Ishikawa (cell line): ENCODE data around the gene PSTPIP1.

Source experiments
- CEBPB ChIP-seq: IDR thresholded peaks from 2 replicates; pipeline ENCODE4 v1.6.1; 2012
- CREB1 ChIP-seq: IDR thresholded peaks from 2 replicates; pipeline ENCODE4 v1.6.1; 2012; ENCODE audit warnings: low read depth
- EGR1 ChIP-seq: IDR thresholded peaks from 2 replicates; pipeline ENCODE4 v1.6.1; 2012
- EP300 ChIP-seq: IDR thresholded peaks from 2 replicates; pipeline ENCODE4 v1.6.1; 2012; ENCODE audit warnings: borderline replicate concordance
- FOXM1 ChIP-seq: IDR thresholded peaks from 2 replicates; pipeline ENCODE4 v1.6.1; 2012; ENCODE audit warnings: low read depth, borderline replicate concordance
- MAX ChIP-seq: IDR thresholded peaks from 2 replicates; pipeline ENCODE4 v1.6.1; 2012
- NFIC ChIP-seq: IDR thresholded peaks from 2 replicates; pipeline ENCODE4 v1.6.1; 2012
- RAD21 ChIP-seq: IDR thresholded peaks from 2 replicates; pipeline ENCODE4 v1.6.1; 2012; ENCODE audit warnings: low read depth
- REST ChIP-seq: IDR thresholded peaks from 2 replicates; pipeline ENCODE4 v1.6.1; 2012; ENCODE audit warnings: low read depth, mild to moderate bottlenecking
- TAF1 ChIP-seq: IDR thresholded peaks from 2 replicates; pipeline ENCODE4 v1.6.1; 2012; ENCODE audit warnings: low read depth, mild to moderate bottlenecking
- TCF12 ChIP-seq: IDR thresholded peaks from 2 replicates; pipeline ENCODE4 v1.6.1; 2012; ENCODE audit warnings: low read depth
- TEAD4 ChIP-seq: IDR thresholded peaks from 2 replicates; pipeline ENCODE4 v1.6.1; 2012
- USF1 ChIP-seq: IDR thresholded peaks from 2 replicates; pipeline ENCODE4 v1.6.1; 2012
- YY1 ChIP-seq: IDR thresholded peaks from 2 replicates; pipeline ENCODE4 v1.6.1; 2012; ENCODE audit warnings: low read depth
- ZBTB7A ChIP-seq: IDR thresholded peaks from 2 replicates; pipeline ENCODE4 v1.6.1; 2012; ENCODE audit warnings: low read depth

PSTPIP1 gene

GRCh38 chr15:77038312-77039216, 43.6 kb downstream of the PSTPIP1 start:
- no peak for TF ChIP-seq FOXM1

GRCh38 chr15:77039217-77039533, 44.2 kb downstream of the PSTPIP1 start:
- no peak for TF ChIP-seq RAD21
- TF ChIP-seq REST, result no peak
- TF ChIP-seq FOXM1, result no peak
- no peak for TF ChIP-seq YY1
- TF ChIP-seq ZBTB7A, result no peak
- no peak for TF ChIP-seq TEAD4
- no peak for TF ChIP-seq CREB1
- TF ChIP-seq USF1, result no peak
- no peak for TF ChIP-seq CEBPB
- no peak for TF ChIP-seq TCF12
- TF ChIP-seq EP300, result no peak
- no peak for TF ChIP-seq EGR1
- no peak for TF ChIP-seq MAX
- no peak for TF ChIP-seq NFIC
- no peak for TF ChIP-seq TAF1

GRCh38 chr15:77039848-77040247, 44.9 kb downstream of the PSTPIP1 start:
- no peak for TF ChIP-seq ZBTB7A

GRCh38 chr15:77040673-77041072, 45.7 kb downstream of the PSTPIP1 start:
- no peak for TF ChIP-seq EGR1
- TF ChIP-seq YY1, result no peak
- no peak for TF ChIP-seq NFIC
- TF ChIP-seq CREB1, result no peak
- no peak for TF ChIP-seq USF1
- TF ChIP-seq REST, result no peak
- no peak for TF ChIP-seq TCF12
- TF ChIP-seq EP300, result no peak
- TF ChIP-seq TAF1, result no peak
- no peak for TF ChIP-seq TEAD4
- no peak for TF ChIP-seq CEBPB
- no peak for TF ChIP-seq ZBTB7A
- TF ChIP-seq MAX, result no peak
- no peak for TF ChIP-seq RAD21
- no peak for TF ChIP-seq FOXM1

GRCh38 chr15:77042245-77042919, 47.5 kb downstream of the PSTPIP1 start:
- TF ChIP-seq TCF12, result no peak
- TF ChIP-seq ZBTB7A, result no peak
- TF ChIP-seq FOXM1, result no peak
- no peak for TF ChIP-seq EP300
- TF ChIP-seq TEAD4, result no peak
- no peak for TF ChIP-seq RAD21
- no peak for TF ChIP-seq EGR1
- no peak for TF ChIP-seq CREB1
- no peak for TF ChIP-seq NFIC
- no peak for TF ChIP-seq YY1
- TF ChIP-seq CEBPB, result no peak
- TF ChIP-seq REST, result no peak
- TF ChIP-seq USF1, result no peak
- TF ChIP-seq TAF1, result no peak
